ENCODE results near the gene CCDC85B. TPM values are rescaled to one million over a fixed set of nuclear protein-coding genes. Genes with fewer than 3 reads are reported as not detected.
A peak's percentile ranks its signal among the peaks of the same experiment; 100 is the strongest.

Gene CCDC85B
- total RNA-seq, 4 donors from 2014 or later, result 63.5 to 99.5 (median 84.6) TPM

GRCh38 chr11:65869643-65870306 is 20.7 kb upstream of the CCDC85B start:
- peaks cover 16 to 64% (median 54%) of the 10 kb centered on the region in 4 donors for H3K36me3 ChIP-seq
- H3K27me3 ChIP-seq, result no peaks in the 10 kb centered on the region
- H3K4me1 ChIP-seq, result peaks cover 26 to 73% (median 55%) of the 10 kb centered on the region in 4 donors
- intact Hi-C loops (cut with DNase I), result no loop called here
- no peak for DNase-seq (ENCODE audit: extremely low spot score)
- H3K27ac ChIP-seq (replicated peaks in 1 of 4), result peak overlapping the region; percentile 92 to 99 (median 96)
- 83% methylated on average over 13 of the region's 24 CpGs for WGBS
- H3K4me3 ChIP-seq, result no peak overlapping the region
- H3K9me3 ChIP-seq, result no peaks in the 10 kb centered on the region
- no peak for TF ChIP-seq EP300 (IDR thresholded peaks at IDR 0.05)
- peak in 1 of 2 donors; percentile 20 for TF ChIP-seq POLR2AphosphoS5 (IDR thresholded peaks at IDR 0.05)

- Histone ChIP-seq H3K27ac (replicated peaks in 1 of 4) (peak overlapping the region; percentile 92 to 99 (median 96)), H3K27me3 (no peaks in the 10 kb centered on the region), H3K4me3 (no peak overlapping the region), H3K9me3 (no peaks in the 10 kb centered on the region), H3K36me3 (peaks cover 11 to 59% (median 49%) of the 10 kb centered on the region in 4 donors), H3K4me1 (peaks cover 26 to 68% (median 55%) of the 10 kb centered on the region in 4 donors)
- intact Hi-C loops (cut with DNase I), result no loop called here
- no peak for TF ChIP-seq POLR2A (IDR thresholded peaks at IDR 0.05; ENCODE audit: low read depth)
- TF ChIP-seq EP300 (IDR thresholded peaks at IDR 0.05), result no peak
- TF ChIP-seq CTCF (IDR thresholded peaks at IDR 0.05), result no peak
- TF ChIP-seq POLR2AphosphoS5 (IDR thresholded peaks at IDR 0.05), result no peak
- no peak for DNase-seq (ENCODE audit: extremely low spot score)
- WGBS, result no CpG with 5 or more reads among the region's 11 CpGs
Observed at GRCh38 chr11:65870307-65870658, 20.2 kb upstream of the CCDC85B start.

GRCh38 chr11:65870706-65871681 is 19.5 kb upstream of the CCDC85B start:
- H3K4me1 ChIP-seq, result peaks cover 26 to 63% (median 55%) of the 10 kb centered on the region in 4 donors
- no peaks in the 10 kb centered on the region for H3K9me3 ChIP-seq
- peaks cover 5 to 52% (median 42%) of the 10 kb centered on the region in 4 donors for H3K36me3 ChIP-seq
- intact Hi-C loops (cut with DNase I), result no loop called here
- WGBS, result 50% methylated on average over 14 of the region's 24 CpGs
- DNase-seq (ENCODE audit: extremely low spot score), result no peak
- TF ChIP-seq POLR2A (IDR thresholded peaks at IDR 0.05; ENCODE audit: low read depth), result no peak
- TF ChIP-seq POLR2AphosphoS5 (IDR thresholded peaks at IDR 0.05), result peak in 1 of 2 donors; percentile 38
- H3K27ac ChIP-seq (replicated peaks in 1 of 4), result peak overlapping the region; percentile 92 to 99 (median 96)
- no peaks in the 10 kb centered on the region for H3K27me3 ChIP-seq
- peak overlapping the region; percentile 64 to 83 (median 74) for H3K4me3 ChIP-seq

GRCh38 chr11:65871811-65872548 is 18.5 kb upstream of the CCDC85B start:
- Histone ChIP-seq H3K27me3 (no peaks in the 10 kb centered on the region), H3K4me1 (peaks cover 26 to 62% (median 55%) of the 10 kb centered on the region in 4 donors), H3K36me3 (peaks cover 0 to 42% (median 32%) of the 10 kb centered on the region in 4 donors), H3K4me3 (peak overlapping the region; percentile 64 to 83 (median 74)), H3K9me3 (no peaks in the 10 kb centered on the region), H3K27ac (replicated peaks in 1 of 4) (peak overlapping the region; percentile 92 to 99 (median 96))
- DNase-seq (ENCODE audit: extremely low spot score), result no peak
- no peak for TF ChIP-seq POLR2A (IDR thresholded peaks at IDR 0.05; ENCODE audit: low read depth)
- TF ChIP-seq CTCF (IDR thresholded peaks at IDR 0.05), result no peak
- no peak for TF ChIP-seq EP300 (IDR thresholded peaks at IDR 0.05)
- intact Hi-C loops (cut with DNase I), result no loop called here
- WGBS, result 31% methylated on average over 20 of the region's 26 CpGs

GRCh38 chr11:65872586-65873317 is 17.7 kb upstream of the CCDC85B start, which contains the start of gene EFEMP2:
EFEMP2 (minus strand) TSS chr11:65872800; CDS start chr11:65872354, 446 bp downstream.
- intact Hi-C loops (cut with DNase I), result no loop called here

More at GRCh38 chr11:65872586-65873317, 17.7 kb upstream of the CCDC85B start, which contains the start of gene EFEMP2:
- TF ChIP-seq CTCF (IDR thresholded peaks at IDR 0.05) (no peak), POLR2A (IDR thresholded peaks at IDR 0.05; ENCODE audit: low read depth) (no peak), POLR2AphosphoS5 (IDR thresholded peaks at IDR 0.05) (peak in 1 of 2 donors; percentile 16), EP300 (IDR thresholded peaks at IDR 0.05) (no peak)
- Histone ChIP-seq H3K9me3 (no peaks in the 10 kb centered on the region), H3K4me3 (peak within 1 kb of the TSS; percentile 64 to 83 (median 74)), H3K4me1 (peaks cover 26 to 54% (median 49%) of the 10 kb centered on the region in 4 donors), H3K27me3 (no peaks in the 10 kb centered on the region), H3K36me3 (peaks cover 0 to 34% (median 25%) of the 10 kb centered on the region in 4 donors), H3K27ac (replicated peaks in 1 of 4) (peak within 1 kb of the TSS; percentile 92 to 99 (median 96))
- WGBS, result 3% methylated on average over 8 of the region's 69 CpGs
- DNase-seq (ENCODE audit: extremely low spot score), result no peak

Data from esophagus muscularis mucosa (tissue), 4 donors.